ENCODE data around the gene POLR3H.
"Not testable (repeated sequence)": the region's sequence is repeated elsewhere in the genome, so short reads cannot be mapped to it uniquely, and the experiment has no call there.

Gene POLR3H

GRCh38 chr22:41543854-41544670, at the start of gene POLR3H:
Gene POLR3H (minus strand): TSS chr22:41544470. CDS start chr22:41544101, 369 bp downstream.
- peaks cover 39% of the 10 kb centered on the region for H3K79me2 ChIP-seq (ENCODE audit: control insufficient read depth, insufficient read depth, low read length, unreplicated experiment)
- H3K4me3 ChIP-seq (ENCODE audit: low read depth, low read length) = peak within 1 kb of the TSS; percentile 96
- peak within 1 kb of the TSS; percentile 60 for H2AFZ ChIP-seq (ENCODE audit: low read length, unreplicated experiment)
- no peaks in the 10 kb centered on the region for H3K36me3 ChIP-seq (ENCODE audit: insufficient read depth, low read length)
- H3K4me1 ChIP-seq (ENCODE audit: control insufficient read depth, insufficient read depth, low read length, unreplicated experiment) = peaks cover 5% of the 10 kb centered on the region
- no peaks in the 10 kb centered on the region for H3K27me3 ChIP-seq (ENCODE audit: insufficient read depth, low read length)
- peak within 1 kb of the TSS; percentile 68; the same call in 1 of the 2 replicates for H3K27ac ChIP-seq (ENCODE audit: low read depth, low read length)

- peaks cover 11% of the 10 kb centered on the region for H3K79me2 ChIP-seq (ENCODE audit: control insufficient read depth, insufficient read depth, low read length, unreplicated experiment)
Measured at GRCh38 chr22:41593336-41593960, 49.2 kb upstream of the POLR3H start.

GRCh38 chr22:41589391-41590241, 45.3 kb upstream of the POLR3H start, which contains the start of gene PMM1:
Gene PMM1 (minus strand): TSS chr22:41589840. CDS start chr22:41589805, 35 bp downstream.
- H3K79me2 ChIP-seq (ENCODE audit: control insufficient read depth, insufficient read depth, low read length, unreplicated experiment) = peaks cover 15% of the 10 kb centered on the region
- peak within 1 kb of the TSS; percentile 98 for H3K4me3 ChIP-seq (ENCODE audit: low read depth, low read length)
- no peaks in the 10 kb centered on the region for H3K36me3 ChIP-seq (ENCODE audit: insufficient read depth, low read length)
- H3K27ac ChIP-seq (ENCODE audit: low read depth, low read length) = peak within 1 kb of the TSS; percentile 26; the same call in 1 of the 2 replicates
- peaks cover 6% of the 10 kb centered on the region for H3K4me1 ChIP-seq (ENCODE audit: control insufficient read depth, insufficient read depth, low read length, unreplicated experiment)
- H2AFZ ChIP-seq (ENCODE audit: low read length, unreplicated experiment) = no peak within 1 kb of the TSS
- H3K27me3 ChIP-seq (ENCODE audit: insufficient read depth, low read length) = no peaks in the 10 kb centered on the region

More at GRCh38 chr22:41593336-41593960, 49.2 kb upstream of the POLR3H start:
- not testable (repeated sequence) for H3K4me3 ChIP-seq (ENCODE audit: low read depth, low read length); H3K36me3 ChIP-seq (ENCODE audit: insufficient read depth, low read length); H2AFZ ChIP-seq (ENCODE audit: low read length, unreplicated experiment); H3K27ac ChIP-seq (ENCODE audit: low read depth, low read length); H3K27me3 ChIP-seq (ENCODE audit: insufficient read depth, low read length)
- peaks cover 17% of the 10 kb centered on the region for H3K4me1 ChIP-seq (ENCODE audit: control insufficient read depth, insufficient read depth, low read length, unreplicated experiment)

GRCh38 chr22:41587347-41587723, 43.1 kb upstream of the POLR3H start:
- H3K79me2 ChIP-seq (ENCODE audit: control insufficient read depth, insufficient read depth, low read length, unreplicated experiment) = peaks cover 15% of the 10 kb centered on the region

GRCh38 chr22:41585898-41586297, 41.6 kb upstream of the POLR3H start:
- H3K27me3 ChIP-seq (ENCODE audit: insufficient read depth, low read length) = no peaks in the 10 kb centered on the region
- H3K4me3 ChIP-seq (ENCODE audit: low read depth, low read length) = no peak overlapping the region
- H3K36me3 ChIP-seq (ENCODE audit: insufficient read depth, low read length) = no peaks in the 10 kb centered on the region
- H3K27ac ChIP-seq (ENCODE audit: low read depth, low read length) = no peak overlapping the region
- H3K4me1 ChIP-seq (ENCODE audit: control insufficient read depth, insufficient read depth, low read length, unreplicated experiment) = peaks cover 6% of the 10 kb centered on the region
- H3K79me2 ChIP-seq (ENCODE audit: control insufficient read depth, insufficient read depth, low read length, unreplicated experiment) = peaks cover 15% of the 10 kb centered on the region
- H2AFZ ChIP-seq (ENCODE audit: low read length, unreplicated experiment) = no peak overlapping the region

More at GRCh38 chr22:41587347-41587723, 43.1 kb upstream of the POLR3H start:
- no peak overlapping the region for H2AFZ ChIP-seq (ENCODE audit: low read length, unreplicated experiment)
- no peak overlapping the region for H3K27ac ChIP-seq (ENCODE audit: low read depth, low read length)
- no peaks in the 10 kb centered on the region for H3K27me3 ChIP-seq (ENCODE audit: insufficient read depth, low read length)
- no peaks in the 10 kb centered on the region for H3K36me3 ChIP-seq (ENCODE audit: insufficient read depth, low read length)
- H3K4me3 ChIP-seq (ENCODE audit: low read depth, low read length) = no peak overlapping the region
- peaks cover 6% of the 10 kb centered on the region for H3K4me1 ChIP-seq (ENCODE audit: control insufficient read depth, insufficient read depth, low read length, unreplicated experiment)

GRCh38 chr22:41584881-41585280, 40.6 kb upstream of the POLR3H start:
- Histone ChIP-seq H2AFZ (ENCODE audit: low read length, unreplicated experiment) (no peak overlapping the region), H3K27ac (ENCODE audit: low read depth, low read length) (no peak overlapping the region), H3K4me1 (ENCODE audit: control insufficient read depth, insufficient read depth, low read length, unreplicated experiment) (peaks cover 6% of the 10 kb centered on the region), H3K36me3 (ENCODE audit: insufficient read depth, low read length) (no peaks in the 10 kb centered on the region), H3K79me2 (ENCODE audit: control insufficient read depth, insufficient read depth, low read length, unreplicated experiment) (peaks cover 15% of the 10 kb centered on the region), H3K27me3 (ENCODE audit: insufficient read depth, low read length) (no peaks in the 10 kb centered on the region), H3K4me3 (ENCODE audit: low read depth, low read length) (no peak overlapping the region)

- Histone ChIP-seq H3K27ac (ENCODE audit: low read depth, low read length) (no peak overlapping the region), H3K4me1 (ENCODE audit: control insufficient read depth, insufficient read depth, low read length, unreplicated experiment) (peaks cover 3% of the 10 kb centered on the region), H3K36me3 (ENCODE audit: insufficient read depth, low read length) (no peaks in the 10 kb centered on the region), H3K4me3 (ENCODE audit: low read depth, low read length) (no peak overlapping the region), H3K27me3 (ENCODE audit: insufficient read depth, low read length) (no peaks in the 10 kb centered on the region), H3K79me2 (ENCODE audit: control insufficient read depth, insufficient read depth, low read length, unreplicated experiment) (peaks cover under 1% of the 10 kb centered on the region), H2AFZ (ENCODE audit: low read length, unreplicated experiment) (no peak overlapping the region)
Measured at GRCh38 chr22:41582694-41583093, 38.4 kb upstream of the POLR3H start.

- Histone ChIP-seq H3K27me3 (ENCODE audit: insufficient read depth, low read length) (no peaks in the 10 kb centered on the region), H3K79me2 (ENCODE audit: control insufficient read depth, insufficient read depth, low read length, unreplicated experiment) (no peaks in the 10 kb centered on the region), H3K27ac (ENCODE audit: low read depth, low read length) (no peak overlapping the region), H3K4me3 (ENCODE audit: low read depth, low read length) (no peak overlapping the region), H2AFZ (ENCODE audit: low read length, unreplicated experiment) (no peak overlapping the region), H3K4me1 (ENCODE audit: control insufficient read depth, insufficient read depth, low read length, unreplicated experiment) (no peaks in the 10 kb centered on the region), H3K36me3 (ENCODE audit: insufficient read depth, low read length) (no peaks in the 10 kb centered on the region)
Measured at GRCh38 chr22:41579997-41580355, 35.7 kb upstream of the POLR3H start.

GRCh38 chr22:41579297-41579996, 35.2 kb upstream of the POLR3H start:
- H3K27ac ChIP-seq (ENCODE audit: low read depth, low read length) = no peak overlapping the region
- no peak overlapping the region for H3K4me3 ChIP-seq (ENCODE audit: low read depth, low read length)
- no peaks in the 10 kb centered on the region for H3K27me3 ChIP-seq (ENCODE audit: insufficient read depth, low read length)
- no peaks in the 10 kb centered on the region for H3K36me3 ChIP-seq (ENCODE audit: insufficient read depth, low read length)
- H3K4me1 ChIP-seq (ENCODE audit: control insufficient read depth, insufficient read depth, low read length, unreplicated experiment) = no peaks in the 10 kb centered on the region
- no peak overlapping the region for H2AFZ ChIP-seq (ENCODE audit: low read length, unreplicated experiment)
- no peaks in the 10 kb centered on the region for H3K79me2 ChIP-seq (ENCODE audit: control insufficient read depth, insufficient read depth, low read length, unreplicated experiment)

GRCh38 chr22:41578818-41579217, 34.5 kb upstream of the POLR3H start:
- Histone ChIP-seq H3K4me3 (ENCODE audit: low read depth, low read length) (no peak overlapping the region), H3K27ac (ENCODE audit: low read depth, low read length) (no peak overlapping the region), H3K27me3 (ENCODE audit: insufficient read depth, low read length) (no peaks in the 10 kb centered on the region), H3K79me2 (ENCODE audit: control insufficient read depth, insufficient read depth, low read length, unreplicated experiment) (no peaks in the 10 kb centered on the region), H2AFZ (ENCODE audit: low read length, unreplicated experiment) (no peak overlapping the region), H3K36me3 (ENCODE audit: insufficient read depth, low read length) (no peaks in the 10 kb centered on the region), H3K4me1 (ENCODE audit: control insufficient read depth, insufficient read depth, low read length, unreplicated experiment) (no peaks in the 10 kb centered on the region)

Data from ACC112 (cell line).